Measurements from ENCODE around the gene DNAJA2.

DNAJA2 gene

GRCh38 chr16:46926470-46927225 lies 46.8 kb downstream of the DNAJA2 start:
- DNase-seq = no peak

GRCh38 chr16:46924402-46924801 lies 49.1 kb downstream of the DNAJA2 start:
- no peak for DNase-seq

- no peak for DNase-seq
Observed at GRCh38 chr16:46923513-46924295, 49.8 kb downstream of the DNAJA2 start.

DNA sequence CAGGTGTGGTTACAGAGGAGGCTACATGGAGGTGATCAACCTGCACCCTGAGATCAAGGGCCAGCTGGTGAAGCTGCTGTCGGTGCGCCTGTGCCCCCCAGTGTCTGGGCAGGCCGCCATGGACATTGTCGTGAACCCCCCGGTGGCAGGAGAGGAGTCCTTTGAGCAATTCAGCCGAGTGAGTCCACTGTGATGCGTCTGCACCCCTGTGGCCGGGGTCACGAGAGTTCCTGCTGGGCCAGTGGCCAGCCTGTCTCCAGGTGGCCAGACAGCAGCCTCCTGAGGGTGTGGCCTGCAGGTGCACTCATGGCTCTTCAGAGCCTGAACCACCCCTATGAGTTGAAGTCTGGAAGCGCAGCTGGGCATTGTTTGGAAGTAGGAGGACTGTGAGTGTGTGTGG lies 51.2 kb downstream of the DNAJA2 start:
- DNase-seq = no peak

DNA sequence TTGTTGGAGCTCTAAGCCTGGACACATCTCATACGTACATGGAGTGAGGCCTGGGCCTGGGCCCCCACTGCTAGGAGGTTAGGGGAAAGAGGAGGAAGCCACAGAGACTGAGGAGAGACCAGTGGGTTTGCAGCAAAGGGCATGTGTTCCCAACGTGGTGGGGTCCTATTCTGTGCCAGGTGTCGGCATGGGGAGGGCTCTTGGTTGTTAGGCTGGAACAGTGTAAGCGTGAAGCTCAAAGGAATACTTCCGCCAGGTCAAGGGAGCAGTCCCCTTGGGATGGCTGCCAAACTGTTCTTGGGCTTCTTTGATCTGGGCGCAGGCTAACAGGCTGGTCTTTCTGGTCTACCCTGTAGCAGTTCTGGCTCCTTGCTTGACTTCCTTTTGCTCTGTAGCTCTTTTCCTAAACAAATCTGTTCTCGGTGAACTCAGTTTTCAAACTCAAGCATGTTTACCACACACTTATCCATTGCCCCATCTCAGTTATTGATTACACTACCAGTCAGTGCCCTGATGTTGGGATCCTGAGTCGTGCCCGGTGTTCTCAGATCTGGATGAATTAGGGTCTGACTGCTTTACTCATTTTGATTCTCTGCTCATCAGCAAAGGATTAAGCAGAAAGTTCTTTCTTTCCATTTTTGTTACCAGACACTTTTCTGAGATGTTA lies 52.9 kb downstream of the DNAJA2 start:
- no peak for DNase-seq

GRCh38 chr16:46918905-46919792 lies 54.3 kb downstream of the DNAJA2 start:
- DNase-seq = no peak

- no peak for DNase-seq
Observed at GRCh38 chr16:46918400-46918799, 55.1 kb downstream of the DNAJA2 start.

GRCh38 chr16:46916980-46917379 lies 56.5 kb downstream of the DNAJA2 start:
- no peak for DNase-seq

DNA sequence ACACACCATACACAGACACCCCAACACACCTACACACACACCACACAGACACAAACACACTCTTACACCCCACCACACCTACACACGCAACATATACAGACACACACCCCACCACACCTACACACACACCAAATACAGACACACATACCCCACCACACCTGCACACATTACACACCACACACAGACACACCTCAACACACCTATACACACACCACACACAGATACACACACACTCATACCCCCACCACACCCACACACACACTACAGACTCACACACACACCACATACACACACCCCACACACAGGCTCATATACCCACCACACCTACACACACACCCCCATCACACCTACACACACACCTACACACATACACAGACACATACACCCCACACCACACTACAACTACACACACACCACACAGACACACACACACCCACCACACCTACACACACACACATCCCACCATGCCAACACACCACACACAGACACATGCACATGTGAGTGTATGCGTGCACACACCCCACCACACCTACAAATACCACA lies 57.9 kb downstream of the DNAJA2 start:
- no peak for DNase-seq

DNA sequence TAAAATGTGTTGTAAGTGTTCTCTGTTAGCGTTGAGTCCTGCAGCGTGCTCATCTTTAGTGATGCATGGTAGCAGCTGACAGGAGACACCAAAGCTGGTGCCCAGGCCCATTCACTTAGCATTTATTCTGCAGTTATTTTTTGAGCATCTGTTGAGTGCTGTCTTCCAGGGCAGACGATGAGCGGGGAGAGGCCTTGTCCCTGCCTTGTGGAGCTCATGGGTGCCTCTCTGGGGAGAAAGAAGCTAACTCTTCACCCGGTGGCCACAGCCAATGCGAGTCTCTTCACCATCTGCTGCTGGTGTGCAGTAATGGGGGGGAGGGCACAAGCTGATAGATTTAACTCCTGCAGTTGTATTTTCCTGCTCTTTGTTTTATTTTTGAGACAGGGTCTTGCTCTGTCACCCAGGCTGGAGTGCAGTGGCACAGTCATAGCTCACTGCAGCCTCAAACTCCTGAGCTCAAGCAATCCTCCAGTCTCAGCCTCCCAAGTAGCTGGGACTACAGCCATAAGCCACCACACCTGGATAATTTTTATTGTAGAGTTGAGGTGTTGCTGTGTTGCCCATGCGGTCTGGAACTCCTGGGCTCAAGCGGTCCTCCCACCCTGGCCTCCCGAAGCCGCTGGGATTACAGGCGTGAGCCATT lies 58.8 kb downstream of the DNAJA2 start:
- no peak for DNase-seq

- no peak for DNase-seq
Observed at GRCh38 chr16:46911650-46912049, 61.8 kb downstream of the DNAJA2 start.

GRCh38 chr16:46911038-46911437 lies 62.4 kb downstream of the DNAJA2 start:
- no peak for DNase-seq

- DNase-seq = peak; percentile 55 to 58
Observed at GRCh38 chr16:46908540-46909372, 64.7 kb downstream of the DNAJA2 start.

- DNase-seq = no peak
Observed at GRCh38 chr16:46907061-46907774, 66.3 kb downstream of the DNAJA2 start.

DNA sequence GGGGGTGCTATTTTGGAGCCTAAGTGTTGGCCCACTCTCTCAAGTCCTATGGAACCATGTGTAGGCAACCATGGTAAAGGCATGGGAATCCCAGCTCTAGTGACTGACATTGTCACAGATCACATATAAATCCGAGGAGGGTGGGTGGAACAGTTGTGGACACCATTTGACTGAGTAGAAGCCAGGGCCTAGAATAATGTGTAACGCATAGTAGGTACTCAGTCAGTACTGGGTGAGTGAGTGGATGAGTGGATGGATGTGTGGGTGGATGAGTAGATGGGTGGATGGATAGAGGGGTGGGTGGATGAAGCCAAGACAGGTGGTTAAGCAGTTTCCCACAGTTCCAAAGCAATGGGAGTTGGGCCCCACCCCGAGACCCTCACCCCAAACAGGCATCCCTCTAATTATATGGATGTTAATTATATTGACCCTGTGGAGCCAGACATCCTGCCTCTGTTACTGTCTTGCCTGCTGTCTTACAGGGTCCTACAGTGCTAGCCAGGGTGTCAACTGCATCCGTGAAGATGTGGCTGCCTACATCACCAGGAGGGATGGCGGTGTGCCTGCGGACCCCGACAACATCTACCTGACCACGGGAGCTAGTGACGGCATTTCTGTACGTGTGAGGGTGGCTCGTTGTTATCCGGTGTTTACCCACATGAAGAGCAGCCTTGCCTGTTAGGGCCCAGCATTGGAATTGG lies 67.0 kb downstream of the DNAJA2 start:
- no peak for DNase-seq

Measured in inflammatory macrophage (primary cell).